ENCODE data around the gene ADCY2.

DNA sequence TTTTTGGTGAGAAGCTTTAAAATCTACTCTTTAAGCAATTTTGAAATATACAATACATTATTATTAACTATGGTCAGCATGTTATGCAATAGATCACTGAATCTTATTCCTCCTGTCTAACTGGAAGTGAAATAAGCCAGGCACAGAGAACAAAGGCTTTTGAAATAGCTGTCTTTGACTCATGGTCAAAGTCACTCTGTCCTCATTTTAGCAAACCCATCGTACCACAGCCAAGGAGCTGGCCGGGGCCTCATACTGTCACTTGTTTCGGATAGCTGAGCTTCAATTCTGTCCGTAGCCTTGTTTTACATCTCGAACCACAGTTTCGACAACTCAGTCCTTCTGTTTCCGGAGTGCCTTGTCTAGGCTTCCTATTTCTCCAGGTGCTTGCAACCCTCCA, 19.2 kb downstream of the ADCY2 start:
- TF ChIP-seq EZH2phosphoT487 (IDR thresholded peaks at IDR 0.05; ENCODE audit: borderline replicate concordance, low read depth, low read length) (no peak), CTCF (conservative IDR thresholded peaks at IDR 0.05; ENCODE audit: low read length) (no peak)

All from OCI-LY7 (cell line).